ENCODE measurements around the gene UNC5CL.

- TF ChIP-seq YY1 (IDR thresholded peaks at IDR 0.05; ENCODE audit: insufficient read depth, insufficient read length) (no peak), ZNF274 (IDR thresholded peaks at IDR 0.05; ENCODE audit: low read depth, low read length) (no peak)
These were observed 7.1 kb upstream of the UNC5CL start for GRCh38 chr6:41046084-41046483.

Data from NT2/D1 (cell line).